AG09319 (cell line): Measurements from ENCODE around the gene PNPT1.
A peak's percentile ranks its signal among the peaks of the same experiment; 100 is the strongest.
"Not testable (repeated sequence)": the region's sequence is repeated elsewhere in the genome, so short reads cannot be mapped to it uniquely, and the experiment has no call there.

Source experiments
- DNase-seq: peaks from one replicate; pipeline ENCODE4 v3.0.0-alpha.2; 2010; ENCODE audit warnings: low read depth; ENCODE audit errors: extremely low read depth
- TF ChIP-seq, protein P1 (sequence below): IDR thresholded peaks from 2 replicates; pipeline ENCODE4 v1.5.1; 2011; ENCODE audit warnings: low read depth, mild to moderate bottlenecking, inconsistent platforms, low read length, moderate library complexity

Gene PNPT1

DNA sequence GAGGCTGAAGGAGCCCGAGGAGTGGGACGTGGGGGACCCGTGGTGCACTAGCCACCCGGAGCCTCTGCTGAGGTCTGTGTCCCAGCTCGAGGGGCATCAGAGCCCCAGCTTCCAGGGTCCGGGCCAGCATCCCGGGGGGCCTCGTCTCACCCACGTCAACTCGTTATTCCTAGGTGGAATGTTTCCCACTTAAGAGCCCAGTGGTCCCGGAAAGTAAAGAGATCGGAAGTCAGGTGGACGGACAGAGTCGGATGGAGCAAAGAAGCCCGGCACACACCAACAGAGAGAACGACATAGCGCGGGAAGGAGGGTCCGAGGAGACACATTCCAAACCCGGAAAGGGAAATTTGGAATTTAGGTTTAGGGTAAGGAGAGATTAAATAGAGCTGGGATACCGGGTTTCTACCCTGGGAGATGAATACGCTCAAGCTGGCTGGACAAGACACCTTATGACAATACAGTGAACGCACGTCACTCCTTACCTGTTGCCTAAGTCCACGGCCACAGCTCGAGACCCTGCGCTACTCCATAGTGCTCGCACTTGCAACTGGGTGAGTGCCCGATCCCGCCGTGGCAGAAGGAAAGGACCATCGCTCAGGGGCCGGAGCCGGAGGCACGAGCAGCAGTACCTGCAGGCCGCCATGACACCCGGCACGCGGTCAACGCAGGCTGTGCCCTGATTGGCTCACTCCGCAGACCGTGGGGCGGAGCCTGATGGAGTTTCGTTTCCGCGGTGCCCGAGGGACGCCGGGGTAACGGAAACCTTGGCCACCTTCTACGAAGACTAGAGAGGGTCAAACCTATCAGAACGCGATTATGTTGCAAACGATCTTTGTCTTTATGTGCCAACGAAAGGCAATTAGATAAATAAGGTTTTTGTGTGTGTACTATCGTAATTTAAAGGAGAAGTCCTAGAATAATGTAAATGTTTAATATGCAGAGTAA, at the start of gene PNPT1:
TSS of gene PNPT1 (minus strand) at position 664 of the 945 bp plus-strand sequence. CDS start at position 643, 21 bp downstream.
- DNase-seq: peak; percentile 70
- TF ChIP-seq, protein P1, sequence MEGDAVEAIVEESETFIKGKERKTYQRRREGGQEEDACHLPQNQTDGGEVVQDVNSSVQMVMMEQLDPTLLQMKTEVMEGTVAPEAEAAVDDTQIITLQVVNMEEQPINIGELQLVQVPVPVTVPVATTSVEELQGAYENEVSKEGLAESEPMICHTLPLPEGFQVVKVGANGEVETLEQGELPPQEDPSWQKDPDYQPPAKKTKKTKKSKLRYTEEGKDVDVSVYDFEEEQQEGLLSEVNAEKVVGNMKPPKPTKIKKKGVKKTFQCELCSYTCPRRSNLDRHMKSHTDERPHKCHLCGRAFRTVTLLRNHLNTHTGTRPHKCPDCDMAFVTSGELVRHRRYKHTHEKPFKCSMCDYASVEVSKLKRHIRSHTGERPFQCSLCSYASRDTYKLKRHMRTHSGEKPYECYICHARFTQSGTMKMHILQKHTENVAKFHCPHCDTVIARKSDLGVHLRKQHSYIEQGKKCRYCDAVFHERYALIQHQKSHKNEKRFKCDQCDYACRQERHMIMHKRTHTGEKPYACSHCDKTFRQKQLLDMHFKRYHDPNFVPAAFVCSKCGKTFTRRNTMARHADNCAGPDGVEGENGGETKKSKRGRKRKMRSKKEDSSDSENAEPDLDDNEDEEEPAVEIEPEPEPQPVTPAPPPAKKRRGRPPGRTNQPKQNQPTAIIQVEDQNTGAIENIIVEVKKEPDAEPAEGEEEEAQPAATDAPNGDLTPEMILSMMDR: no peak

DNA sequence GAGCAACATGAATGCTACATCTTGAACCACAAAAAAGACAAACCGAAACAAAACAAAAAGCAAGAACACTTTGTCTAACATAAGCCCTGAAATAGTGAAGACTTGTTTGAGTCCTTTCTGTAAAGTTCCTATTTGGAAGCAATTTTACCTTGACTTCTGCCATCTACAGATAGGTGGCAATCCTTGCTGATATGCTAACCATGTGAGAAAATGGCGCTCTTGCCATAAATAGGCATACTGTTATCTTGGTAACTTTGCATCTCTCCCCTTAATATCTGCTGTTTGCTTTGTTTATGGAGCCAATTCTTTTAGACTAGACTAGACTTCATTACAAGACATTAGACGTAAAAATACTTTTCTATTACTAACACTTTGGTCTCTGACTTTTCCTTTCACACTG, 49.4 kb upstream of the PNPT1 start:
- no peak for DNase-seq
- TF ChIP-seq, protein P1: no peak

DNA sequence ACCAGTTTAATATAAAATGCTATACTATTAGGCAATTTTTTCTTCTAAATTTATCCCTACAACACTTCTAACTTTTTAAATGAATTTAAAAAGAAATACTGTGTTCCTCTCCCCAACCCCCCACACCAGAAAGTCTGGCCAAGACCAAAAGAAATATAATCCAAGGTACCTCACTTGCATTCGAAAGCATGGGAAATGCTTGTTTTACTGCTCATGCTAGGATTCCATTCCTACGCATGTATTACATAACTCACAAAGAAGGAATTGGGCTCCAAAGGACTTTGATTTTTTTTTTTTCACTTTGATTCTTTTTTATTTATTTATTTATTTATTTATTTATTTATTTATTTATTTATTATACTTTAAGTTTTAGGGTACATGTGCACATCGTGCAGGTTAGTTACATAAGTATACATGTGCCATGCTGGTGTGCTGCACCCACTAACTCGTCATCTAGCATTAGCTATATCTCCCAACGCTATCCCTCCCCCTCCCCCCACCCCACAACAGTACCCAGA, 42.4 kb upstream of the PNPT1 start:
- not testable (repeated sequence) for DNase-seq

DNA sequence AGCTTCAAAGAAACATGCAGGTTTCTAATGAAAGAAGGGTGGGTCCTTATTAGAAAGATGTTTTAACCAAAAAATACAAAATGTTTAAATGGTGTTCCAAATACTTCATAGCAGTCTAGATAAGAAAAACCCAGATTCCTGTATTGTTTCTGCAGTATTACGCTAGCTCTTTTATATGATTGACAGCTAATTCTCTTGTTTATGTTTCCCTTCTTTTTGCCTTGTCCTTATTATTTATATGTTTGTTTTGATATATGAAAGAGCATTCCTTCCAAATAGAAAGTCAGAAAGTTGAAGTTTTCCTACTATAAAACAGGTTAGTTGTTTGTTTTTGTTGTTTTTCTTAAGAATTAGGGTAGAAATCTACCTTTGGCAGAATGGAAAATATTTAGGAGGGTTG, 41.1 kb upstream of the PNPT1 start:
- TF ChIP-seq, protein P1: no peak
- DNase-seq: no peak

DNA sequence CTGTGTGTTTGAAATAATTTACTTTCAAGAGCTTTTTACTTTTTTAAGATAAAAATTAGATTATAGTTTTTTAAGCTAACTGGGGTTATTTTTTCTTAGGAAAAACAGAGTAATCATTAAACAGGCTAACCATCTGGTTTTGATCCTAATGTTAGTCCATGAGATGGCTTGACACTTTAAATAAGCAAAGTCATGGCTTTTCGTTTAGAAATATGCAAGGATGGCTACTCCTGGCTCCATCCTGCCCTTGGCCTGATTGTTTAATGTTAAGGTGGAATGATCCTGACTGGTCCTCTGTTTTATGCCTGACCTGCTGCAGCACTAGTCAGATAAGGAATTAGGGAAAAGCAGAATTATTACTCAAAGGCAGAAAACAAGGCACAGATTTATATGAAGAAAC, 39.7 kb upstream of the PNPT1 start:
- DNase-seq: no peak
- TF ChIP-seq, protein P1: no peak

DNA sequence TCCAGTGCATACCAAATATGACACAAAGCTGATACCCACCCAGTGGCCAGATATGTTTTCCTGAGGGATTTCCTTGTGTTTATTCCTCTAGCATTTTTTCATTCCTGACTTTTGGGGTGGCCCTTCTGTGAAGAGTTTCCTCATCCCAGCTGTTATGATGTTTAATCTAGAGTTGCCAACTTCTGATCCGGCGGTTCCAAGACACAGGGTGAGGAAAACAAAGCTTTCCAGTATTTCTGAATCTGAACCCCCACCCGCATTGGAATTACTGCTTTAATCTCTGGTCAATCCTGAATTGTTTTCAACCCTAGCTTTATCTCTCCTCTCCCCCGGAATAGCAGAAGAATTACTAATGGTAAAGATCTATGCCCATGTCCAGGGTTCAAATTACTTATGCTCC, 39.2 kb upstream of the PNPT1 start:
- DNase-seq: no peak
- TF ChIP-seq, protein P1: no peak

DNA sequence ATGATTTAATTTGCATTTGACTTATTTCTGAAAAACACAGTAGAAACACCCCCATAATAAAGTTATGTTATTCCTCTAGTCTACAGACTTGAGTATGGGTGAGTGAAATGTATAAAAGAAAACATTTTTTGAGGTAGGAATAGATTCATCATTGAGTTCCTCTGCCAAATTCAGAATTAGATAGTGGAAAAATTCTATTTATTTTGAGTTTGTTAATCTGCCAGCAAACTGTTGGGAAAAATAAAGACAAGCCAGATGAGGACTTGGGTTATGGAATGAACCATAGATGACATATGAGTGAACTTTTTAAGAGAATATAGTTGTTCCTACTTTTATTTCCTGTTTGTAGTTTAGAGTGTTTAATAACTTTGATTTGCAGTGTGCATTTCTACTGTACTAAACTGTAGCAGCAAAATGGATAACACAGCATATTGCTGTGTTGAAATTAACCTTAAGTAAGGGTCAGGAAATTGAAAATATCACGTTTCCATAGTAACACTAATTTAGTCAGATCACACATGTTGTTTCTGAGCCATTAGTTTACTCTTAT, 35.6 kb upstream of the PNPT1 start:
- DNase-seq: no peak
- TF ChIP-seq, protein P1: no peak
